Endodermal cell (in vitro differentiated cells): ENCODE measurements around the gene CCDC80. TPM values are rescaled to one million over a fixed set of nuclear protein-coding genes. Genes with fewer than 3 reads are reported as not detected.

Source experiments
- DNase-seq: peaks from one replicate; pipeline ENCODE4 v3.0.0-alpha.2; 2017
- H3K27ac ChIP-seq: 2 replicates; pipeline ENCODE4 v1.5.1; 2013; ENCODE audit warnings: mild to moderate bottlenecking, low read depth, low read length, moderate library complexity
- H3K27me3 ChIP-seq: 2 replicates; pipeline ENCODE4 v1.6.1; 2013; ENCODE audit warnings: mild to moderate bottlenecking, low read length, moderate library complexity; ENCODE audit not compliant: insufficient read depth, control insufficient read depth, poor library complexity, severe bottlenecking
- H3K36me3 ChIP-seq: 2 replicates; pipeline ENCODE4 v1.7.0; 2013; ENCODE audit warnings: mild to moderate bottlenecking, low read length, moderate library complexity; ENCODE audit not compliant: control insufficient read depth, insufficient read depth
- H3K4me1 ChIP-seq: one replicate; pipeline ENCODE4 v1.7.0; 2013; ENCODE audit warnings: low read length; ENCODE audit not compliant: control insufficient read depth, insufficient read depth
- H3K4me3 ChIP-seq: 2 replicates; pipeline ENCODE4 v1.5.1; 2013; ENCODE audit warnings: mild to moderate bottlenecking, low read length, moderate library complexity
- H3K9ac ChIP-seq: 2 replicates; pipeline ENCODE4 v1.6.1; 2013; ENCODE audit warnings: mild to moderate bottlenecking, low read length, moderate library complexity; ENCODE audit not compliant: poor library complexity, severe bottlenecking; ENCODE audit errors: extremely low read depth
- H3K9me3 ChIP-seq: 2 replicates; pipeline ENCODE4 v1.6.1; 2013; ENCODE audit warnings: mild to moderate bottlenecking, low read length, moderate library complexity; ENCODE audit not compliant: control insufficient read depth
- H3K27ac Mint-ChIP-seq: 2 replicates; pipeline ENCODE4 v1.8.0; 2020; ENCODE audit warnings: mixed read lengths
- H3K27me3 Mint-ChIP-seq: 2 replicates; pipeline ENCODE4 v1.8.0; 2021; ENCODE audit warnings: mild to moderate bottlenecking, mixed read lengths; ENCODE audit not compliant: insufficient read depth
- H3K36me3 Mint-ChIP-seq: 2 replicates; pipeline ENCODE4 v1.8.0; 2020; ENCODE audit warnings: low read depth, mixed read lengths
- H3K4me1 Mint-ChIP-seq: 2 replicates; pipeline ENCODE4 v1.8.0; 2020; ENCODE audit warnings: mixed read lengths
- H3K4me3 Mint-ChIP-seq: 2 replicates; pipeline ENCODE4 v1.8.0; 2020; ENCODE audit warnings: mild to moderate bottlenecking, moderate library complexity, mixed read lengths
- H3K9me3 Mint-ChIP-seq: 2 replicates; pipeline ENCODE4 v1.8.0; 2020; ENCODE audit warnings: mild to moderate bottlenecking, mixed read lengths
- CTCF ChIP-seq: fragments of 200-600 bp; sonication (generic); conservative IDR thresholded peaks from 2 replicates; pipeline ENCODE4 v1.5.0; 2021; ENCODE audit warnings: antibody characterized with exemption, mild to moderate bottlenecking
- WGBS, 2 experiments: methylation state at CpG; one replicate each; pipeline versions ENCODE4 v1.1.5 to v1.1.7; 2013; ENCODE audit warnings: missing lambda C conversion rate in 2 of 2, mixed read lengths in 1 of 2; ENCODE audit not compliant: insufficient coverage in 1 of 2, insufficient read length in 1 of 2; 5-methylcytosine and 5-hydroxymethylcytosine counted together
- total RNA-seq, 2 donors: library from RNA; stranded (reverse); fragmentation: NEBNext Ultra II Directional in 1 of 2; extraction: Animal tissue kit (Norgen Biotek cat#: 25700) in 1 of 2; gene quantifications; 2 replicates in 1 of 2; 3 replicates in 1 of 2; pipeline ENCODE4 v1.2.1, GENCODE V29; 2021

CCDC80 gene
- total RNA-seq, 2 donors from 2014 or later = 4.6 to 31.5 TPM

DNA sequence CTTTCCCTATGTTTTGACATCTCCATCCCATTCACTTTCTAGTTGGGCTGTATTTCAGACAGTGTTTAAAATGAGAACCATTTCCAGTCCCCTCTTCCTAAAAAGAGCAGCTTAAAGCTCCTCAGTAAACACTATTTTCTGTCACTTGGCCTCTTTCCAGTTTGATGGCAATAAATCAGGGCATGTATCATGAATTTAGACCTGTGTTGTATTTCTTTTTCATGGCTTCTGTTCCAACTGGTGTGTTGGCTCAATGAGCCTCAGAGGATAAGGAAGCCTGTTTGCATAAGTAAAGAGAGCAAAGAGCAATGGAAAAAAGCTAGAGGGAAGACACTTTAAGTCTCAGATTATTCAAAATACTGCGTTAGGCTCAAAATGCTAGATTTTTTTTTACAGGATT, 7.2 kb downstream of the CCDC80 start:
- 33 to 44% methylated on average over 1 of the region's 1 CpG for WGBS, 2 experiments
- Mint-ChIP-seq H3K27ac (no peak overlapping the region), H3K4me3 (no peak overlapping the region), H3K36me3 (no peaks in the 10 kb centered on the region), H3K27me3 (peaks cover 4% of the 10 kb centered on the region), H3K9me3 (no peaks in the 10 kb centered on the region), H3K4me1 (peaks cover 21% of the 10 kb centered on the region)
- Histone ChIP-seq H3K9me3 (no peaks in the 10 kb centered on the region), H3K9ac (no peak overlapping the region), H3K4me1 (no peaks in the 10 kb centered on the region), H3K36me3 (no peaks in the 10 kb centered on the region), H3K27ac (peak overlapping the region; percentile 8), H3K4me3 (no peak overlapping the region), H3K27me3 (peaks cover 4% of the 10 kb centered on the region)
- TF ChIP-seq CTCF = no peak
- DNase-seq = no peak

- Mint-ChIP-seq H3K27me3 (peaks cover 4% of the 10 kb centered on the region), H3K27ac (no peak overlapping the region), H3K36me3 (no peaks in the 10 kb centered on the region), H3K4me3 (no peak overlapping the region), H3K9me3 (no peaks in the 10 kb centered on the region), H3K4me1 (peaks cover 21% of the 10 kb centered on the region)
- 77 to 82% methylated on average over 2 of the region's 3 CpGs for WGBS, 2 experiments
- Histone ChIP-seq H3K27ac (no peak overlapping the region), H3K4me1 (peaks cover 4% of the 10 kb centered on the region), H3K9me3 (no peaks in the 10 kb centered on the region), H3K9ac (no peak overlapping the region), H3K27me3 (peaks cover 4% of the 10 kb centered on the region), H3K36me3 (no peaks in the 10 kb centered on the region), H3K4me3 (no peak overlapping the region)
- TF ChIP-seq CTCF = no peak
- DNase-seq = no peak
These were observed 7.8 kb downstream of the CCDC80 start for GRCh38 chr3:112633191-112633590.

DNA sequence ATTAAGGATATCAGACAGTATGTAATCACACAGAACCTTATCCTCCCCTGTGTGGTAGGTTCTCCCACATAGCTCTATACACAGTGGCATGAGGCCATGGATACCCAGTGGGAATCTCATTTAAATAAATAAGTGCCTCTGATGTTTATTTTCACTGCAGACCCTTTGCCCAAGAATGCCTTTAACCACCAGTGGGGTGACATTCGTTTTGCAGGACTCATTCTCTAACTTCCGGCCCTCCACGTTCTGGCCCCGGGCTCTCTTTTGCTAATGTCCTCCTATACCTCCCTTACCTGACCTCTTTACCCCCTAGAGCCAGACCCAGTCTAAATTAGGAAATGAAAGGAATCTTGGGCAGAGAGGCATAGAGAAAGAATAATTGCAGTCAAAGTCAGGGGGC, 8.3 kb downstream of the CCDC80 start:
- Histone ChIP-seq H3K27me3 (peaks cover 4% of the 10 kb centered on the region), H3K4me3 (no peak overlapping the region), H3K27ac (no peak overlapping the region), H3K9ac (no peak overlapping the region), H3K9me3 (no peaks in the 10 kb centered on the region), H3K4me1 (peaks cover 5% of the 10 kb centered on the region), H3K36me3 (no peaks in the 10 kb centered on the region)
- Mint-ChIP-seq H3K4me3 (no peak overlapping the region), H3K9me3 (no peaks in the 10 kb centered on the region), H3K36me3 (no peaks in the 10 kb centered on the region), H3K4me1 (peaks cover 21% of the 10 kb centered on the region), H3K27me3 (peaks cover 4% of the 10 kb centered on the region), H3K27ac (no peak overlapping the region)
- 33 to 42% methylated on average over 1 to 4 of the region's 4 CpGs for WGBS, 2 experiments
- no peak for DNase-seq
- TF ChIP-seq CTCF = no peak
